Liver (tissue), 9 donors: ENCODE data around the gene FAM53B. TPM values are rescaled to one million over a fixed set of nuclear protein-coding genes. Genes with fewer than 3 reads are reported as not detected.

Source experiments
- DNase-seq: peaks from one replicate; pipeline ENCODE4 v3.0.0-alpha.2; 2017; ENCODE audit warnings: low spot score
- H3K27ac ChIP-seq, 2 donors: one replicate each; pipeline ENCODE4 v1.7.0; 2013; ENCODE audit warnings: inconsistent platforms in 2 of 2, low read length in 2 of 2, control low read depth in 1 of 2, low read depth in 1 of 2, mild to moderate bottlenecking in 1 of 2
- H3K27me3 ChIP-seq, 4 donors: one replicate each; pipeline versions ENCODE4 v1.6.1 to v1.7.0; 2013; ENCODE audit warnings: low read length in 3 of 4, inconsistent platforms in 1 of 4, mild to moderate bottlenecking in 1 of 4, moderate library complexity in 1 of 4; ENCODE audit not compliant: control insufficient read depth in 4 of 4, insufficient read depth in 4 of 4
- H3K36me3 ChIP-seq, 4 donors: one replicate each; pipeline versions ENCODE4 v1.6.1 to v1.7.0; 2013; ENCODE audit warnings: low read length in 3 of 4, mild to moderate bottlenecking in 3 of 4, low read depth in 1 of 4, moderate library complexity in 1 of 4; ENCODE audit not compliant: control insufficient read depth in 4 of 4, insufficient read depth in 3 of 4
- H3K4me1 ChIP-seq, 4 donors: one replicate each; pipeline versions ENCODE4 v1.6.1 to v1.7.0; 2013; ENCODE audit warnings: low read length in 3 of 4, mild to moderate bottlenecking in 3 of 4, moderate library complexity in 1 of 4; ENCODE audit not compliant: control insufficient read depth in 4 of 4, insufficient read depth in 4 of 4
- H3K4me3 ChIP-seq, 3 donors: one replicate each; pipeline versions ENCODE4 v1.6.1 to v1.7.0; 2013; ENCODE audit warnings: low read length in 3 of 3, control low read depth in 1 of 3, low read depth in 1 of 3, mild to moderate bottlenecking in 1 of 3
- H3K9ac ChIP-seq, 2 donors: one replicate each; pipeline ENCODE4 v1.7.0; 2013; ENCODE audit warnings: low read length in 2 of 2, mild to moderate bottlenecking in 2 of 2, moderate library complexity in 2 of 2, control low read depth in 1 of 2, low read depth in 1 of 2
- H3K9me3 ChIP-seq, 4 donors: one replicate each; pipeline versions ENCODE4 v1.6.1 to v1.7.0; 2013; ENCODE audit warnings: low read length in 3 of 4; ENCODE audit not compliant: control insufficient read depth in 4 of 4
- ATF3 ChIP-seq: IDR thresholded peaks from 2 replicates; pipeline ENCODE4 v1.6.1; 2016; ENCODE audit warnings: antibody characterized with exemption
- CTCF ChIP-seq: fragments of 150-350 bp; IDR thresholded peaks from 2 replicates; pipeline ENCODE4 v1.5.1; 2017; ENCODE audit warnings: improper control_type of control experiment, low read depth, low read length; ENCODE audit not compliant: missing input control
- EGR1 ChIP-seq, 2 donors: IDR thresholded peaks; 2 replicates each; pipeline ENCODE4 v1.6.1; 2016 to 2018; ENCODE audit warnings: antibody characterized with exemption in 2 of 2, low read depth in 2 of 2
- FOXA1 ChIP-seq: IDR thresholded peaks from 2 replicates; pipeline ENCODE4 v1.6.1; 2016; ENCODE audit warnings: antibody characterized with exemption
- FOXA2 ChIP-seq: IDR thresholded peaks from 2 replicates; pipeline ENCODE4 v1.6.1; 2016; ENCODE audit warnings: antibody characterized with exemption
- GABPA ChIP-seq, 2 donors: IDR thresholded peaks in 1 of 2; conservative IDR thresholded peaks in 1 of 2; 2 replicates each; pipeline ENCODE4 v1.6.1; 2016; ENCODE audit warnings: antibody characterized with exemption in 2 of 2, mild to moderate bottlenecking in 1 of 2, moderate library complexity in 1 of 2
- HNF4A ChIP-seq, 2 donors: conservative IDR thresholded peaks; 2 replicates each; pipeline ENCODE4 v1.6.1; 2016; ENCODE audit warnings: antibody characterized with exemption in 2 of 2, mild to moderate bottlenecking in 2 of 2
- HNF4G ChIP-seq: IDR thresholded peaks from 2 replicates; pipeline ENCODE4 v1.6.1; 2016; ENCODE audit warnings: antibody characterized with exemption
- JUND ChIP-seq, 2 donors: IDR thresholded peaks; 2 replicates each; pipeline ENCODE4 v1.6.1; 2016; ENCODE audit warnings: antibody characterized with exemption in 2 of 2
- NR2F2 ChIP-seq: IDR thresholded peaks from 2 replicates; pipeline ENCODE4 v1.6.1; 2016; ENCODE audit warnings: antibody characterized with exemption
- RAD21 ChIP-seq, 2 donors: IDR thresholded peaks; 2 replicates each; pipeline ENCODE4 v1.6.1; 2016; ENCODE audit warnings: antibody characterized with exemption in 2 of 2, mild to moderate bottlenecking in 2 of 2
- RXRA ChIP-seq, 2 donors: IDR thresholded peaks; 2 replicates each; pipeline ENCODE4 v1.6.1; 2017 to 2018; ENCODE audit warnings: antibody characterized with exemption in 2 of 2, mild to moderate bottlenecking in 1 of 2
- SP1 ChIP-seq: IDR thresholded peaks from 2 replicates; pipeline ENCODE4 v1.6.1; 2018; ENCODE audit warnings: antibody characterized with exemption, mild to moderate bottlenecking
- TAF1 ChIP-seq: conservative IDR thresholded peaks from 2 replicates; pipeline ENCODE4 v1.6.1; 2016; ENCODE audit warnings: antibody characterized with exemption, mild to moderate bottlenecking
- YY1 ChIP-seq: IDR thresholded peaks from 2 replicates; pipeline ENCODE4 v1.6.1; 2016; ENCODE audit warnings: antibody characterized with exemption, mild to moderate bottlenecking
- WGBS: extraction: QIAGEN DNeasy Blood & Tissue Kit; methylation state at CpG from one replicate; pipeline ENCODE4 v1.1.7; 2013; 5-methylcytosine and 5-hydroxymethylcytosine counted together
- polyA plus RNA-seq, 2 donors: library from polyadenylated mRNA; stranded (reverse) in 1 of 2; unstranded in 1 of 2; fragments of 200-250 nt in 1 of 2; fragments of >200 nt in 1 of 2; fragmentation: Nextera tagmentation in 1 of 2; extraction: Ambion mirVana in 1 of 2; gene quantifications; one replicate each; pipeline versions ENCODE4 v1.2.1 to v1.2.3, GENCODE V29; 2013 to 2015
- total RNA-seq, 2 donors: library from RNA; depleted of rRNA; stranded (reverse); fragments of >200 nt; gene quantifications; one replicate each; pipeline ENCODE4 v1.2.3, GENCODE V29; 2014
- TF ChIP-seq, protein P1 (sequence below): IDR thresholded peaks from 2 replicates; pipeline ENCODE4 v1.6.1; 2016; ENCODE audit warnings: antibody characterized with exemption, mild to moderate bottlenecking
- TF ChIP-seq, protein P2 (sequence below): IDR thresholded peaks from 2 replicates; pipeline ENCODE4 v1.6.1; 2016; ENCODE audit warnings: antibody characterized with exemption
- TF ChIP-seq, protein P3 (sequence below): IDR thresholded peaks from 2 replicates; pipeline ENCODE4 v1.6.1; 2016; ENCODE audit warnings: antibody characterized with exemption
- donor health status: healthy.
- donor health status: healthy.
- donor health status: healthy.
- donor health status: healthy.
- donor health status: healthy.

Gene FAM53B
- total and polyA plus RNA-seq, 4 donors = 1.1 to 24.0 (median 6.3) TPM

DNA sequence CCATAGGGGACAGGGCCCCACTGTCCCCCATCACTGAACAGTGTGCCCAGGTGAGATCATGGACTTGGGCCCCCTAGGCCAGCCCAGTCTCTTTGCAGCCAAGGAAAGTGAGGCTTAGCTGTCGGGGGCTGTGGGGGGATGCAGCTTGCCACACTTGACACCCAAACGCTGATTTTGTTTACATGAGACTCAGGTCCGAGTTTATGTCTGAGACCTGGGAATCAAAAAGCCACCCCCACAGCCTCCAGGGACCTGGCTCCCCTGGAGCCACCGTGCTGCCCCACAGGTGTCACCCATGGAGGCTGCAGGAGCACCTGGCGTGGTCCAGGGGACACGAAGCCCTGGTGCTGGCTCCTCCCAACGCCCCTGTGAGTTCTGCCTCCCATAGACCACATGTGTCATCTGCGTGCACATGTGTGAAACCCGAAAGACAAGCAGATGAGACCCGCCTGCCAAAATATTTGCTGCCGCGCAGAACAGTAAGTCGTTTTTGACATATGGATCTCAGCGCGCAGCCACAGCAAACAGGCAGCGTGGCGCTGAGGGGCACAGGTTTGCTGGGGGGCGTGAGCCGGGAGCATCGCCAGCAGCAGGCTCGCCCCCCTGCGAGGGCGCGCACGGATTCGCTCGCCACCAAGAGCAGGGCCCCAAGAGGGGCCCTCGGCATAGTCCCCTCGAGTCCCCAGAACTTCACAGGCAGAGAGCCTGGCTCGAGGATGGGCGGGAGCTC lies 170.3 kb downstream of the FAM53B start:
- Histone ChIP-seq H3K4me1 (no peaks in the 10 kb centered on the region), H3K27ac (no peak overlapping the region), H3K9me3 (no peaks in the 10 kb centered on the region), H3K4me3 (no peak overlapping the region), H3K27me3 (no peaks in the 10 kb centered on the region), H3K9ac (no peak overlapping the region), H3K36me3 (no peaks in the 10 kb centered on the region)
- TF ChIP-seq, protein P1, sequence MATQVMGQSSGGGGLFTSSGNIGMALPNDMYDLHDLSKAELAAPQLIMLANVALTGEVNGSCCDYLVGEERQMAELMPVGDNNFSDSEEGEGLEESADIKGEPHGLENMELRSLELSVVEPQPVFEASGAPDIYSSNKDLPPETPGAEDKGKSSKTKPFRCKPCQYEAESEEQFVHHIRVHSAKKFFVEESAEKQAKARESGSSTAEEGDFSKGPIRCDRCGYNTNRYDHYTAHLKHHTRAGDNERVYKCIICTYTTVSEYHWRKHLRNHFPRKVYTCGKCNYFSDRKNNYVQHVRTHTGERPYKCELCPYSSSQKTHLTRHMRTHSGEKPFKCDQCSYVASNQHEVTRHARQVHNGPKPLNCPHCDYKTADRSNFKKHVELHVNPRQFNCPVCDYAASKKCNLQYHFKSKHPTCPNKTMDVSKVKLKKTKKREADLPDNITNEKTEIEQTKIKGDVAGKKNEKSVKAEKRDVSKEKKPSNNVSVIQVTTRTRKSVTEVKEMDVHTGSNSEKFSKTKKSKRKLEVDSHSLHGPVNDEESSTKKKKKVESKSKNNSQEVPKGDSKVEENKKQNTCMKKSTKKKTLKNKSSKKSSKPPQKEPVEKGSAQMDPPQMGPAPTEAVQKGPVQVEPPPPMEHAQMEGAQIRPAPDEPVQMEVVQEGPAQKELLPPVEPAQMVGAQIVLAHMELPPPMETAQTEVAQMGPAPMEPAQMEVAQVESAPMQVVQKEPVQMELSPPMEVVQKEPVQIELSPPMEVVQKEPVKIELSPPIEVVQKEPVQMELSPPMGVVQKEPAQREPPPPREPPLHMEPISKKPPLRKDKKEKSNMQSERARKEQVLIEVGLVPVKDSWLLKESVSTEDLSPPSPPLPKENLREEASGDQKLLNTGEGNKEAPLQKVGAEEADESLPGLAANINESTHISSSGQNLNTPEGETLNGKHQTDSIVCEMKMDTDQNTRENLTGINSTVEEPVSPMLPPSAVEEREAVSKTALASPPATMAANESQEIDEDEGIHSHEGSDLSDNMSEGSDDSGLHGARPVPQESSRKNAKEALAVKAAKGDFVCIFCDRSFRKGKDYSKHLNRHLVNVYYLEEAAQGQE = no peak
- no peak for TF ChIP-seq RXRA (IDR thresholded peaks at IDR 0.05)
- no peak for TF ChIP-seq FOXA2
- no peak for DNase-seq
- 95% methylated on average over 31 of the region's 31 CpGs for WGBS

- DNase-seq = no peak
- Histone ChIP-seq H3K36me3 (no peaks in the 10 kb centered on the region), H3K4me3 (no peak overlapping the region), H3K27ac (no peak overlapping the region), H3K4me1 (no peaks in the 10 kb centered on the region), H3K9me3 (no peaks in the 10 kb centered on the region), H3K27me3 (no peaks in the 10 kb centered on the region), H3K9ac (no peak overlapping the region)
- 89% methylated on average over 11 of the region's 11 CpGs for WGBS
- TF ChIP-seq TAF1 (no peak), CTCF (no peak), GABPA (IDR thresholded peaks at IDR 0.05 in 1 of 2, conservative IDR thresholded peaks at IDR 0.05 in 1 of 2) (no peak), ATF3 (no peak), RAD21 (IDR thresholded peaks at IDR 0.05) (no peak), JUND (IDR thresholded peaks at IDR 0.05) (no peak), YY1 (no peak), HNF4G (no peak), RXRA (IDR thresholded peaks at IDR 0.05) (no peak), FOXA1 (no peak), HNF4A (conservative IDR thresholded peaks at IDR 0.05) (no peak), EGR1 (IDR thresholded peaks at IDR 0.05; ENCODE audit: low read depth in 2 of 2) (no peak), NR2F2 (no peak), FOXA2 (no peak), SP1 (no peak)
- TF ChIP-seq, protein P2, sequence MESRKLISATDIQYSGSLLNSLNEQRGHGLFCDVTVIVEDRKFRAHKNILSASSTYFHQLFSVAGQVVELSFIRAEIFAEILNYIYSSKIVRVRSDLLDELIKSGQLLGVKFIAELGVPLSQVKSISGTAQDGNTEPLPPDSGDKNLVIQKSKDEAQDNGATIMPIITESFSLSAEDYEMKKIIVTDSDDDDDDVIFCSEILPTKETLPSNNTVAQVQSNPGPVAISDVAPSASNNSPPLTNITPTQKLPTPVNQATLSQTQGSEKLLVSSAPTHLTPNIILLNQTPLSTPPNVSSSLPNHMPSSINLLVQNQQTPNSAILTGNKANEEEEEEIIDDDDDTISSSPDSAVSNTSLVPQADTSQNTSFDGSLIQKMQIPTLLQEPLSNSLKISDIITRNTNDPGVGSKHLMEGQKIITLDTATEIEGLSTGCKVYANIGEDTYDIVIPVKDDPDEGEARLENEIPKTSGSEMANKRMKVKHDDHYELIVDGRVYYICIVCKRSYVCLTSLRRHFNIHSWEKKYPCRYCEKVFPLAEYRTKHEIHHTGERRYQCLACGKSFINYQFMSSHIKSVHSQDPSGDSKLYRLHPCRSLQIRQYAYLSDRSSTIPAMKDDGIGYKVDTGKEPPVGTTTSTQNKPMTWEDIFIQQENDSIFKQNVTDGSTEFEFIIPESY = no peak
- TF ChIP-seq, protein P1 = no peak
- TF ChIP-seq, protein P3, sequence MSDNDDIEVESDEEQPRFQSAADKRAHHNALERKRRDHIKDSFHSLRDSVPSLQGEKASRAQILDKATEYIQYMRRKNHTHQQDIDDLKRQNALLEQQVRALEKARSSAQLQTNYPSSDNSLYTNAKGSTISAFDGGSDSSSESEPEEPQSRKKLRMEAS = no peak
These were observed 171.4 kb downstream of the FAM53B start for GRCh38 chr10:124572751-124573150.
